ENCODE measurements around the gene SLC35F3.

The SLC35F3 gene

DNA sequence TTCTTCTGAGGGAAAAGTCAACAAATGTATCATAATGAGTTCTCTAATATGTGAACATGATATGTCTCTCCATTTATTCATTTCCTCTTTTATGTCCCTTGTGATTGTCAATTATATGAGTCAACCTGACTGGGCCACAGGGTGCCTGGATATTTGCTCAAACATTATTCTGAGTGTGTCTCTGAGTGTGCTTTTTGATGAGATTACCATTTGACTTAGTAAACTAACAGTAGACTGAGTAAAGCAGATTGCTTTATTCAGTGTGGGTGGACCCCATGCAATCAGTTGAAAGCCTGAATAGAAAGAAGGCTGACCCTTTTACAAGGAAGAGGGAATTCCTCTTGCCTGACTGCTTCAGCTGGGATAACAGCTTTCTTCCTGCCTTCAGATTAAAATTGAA lies 142.6 kb downstream of the SLC35F3 start:
- DNase-seq = no peak

DNA sequence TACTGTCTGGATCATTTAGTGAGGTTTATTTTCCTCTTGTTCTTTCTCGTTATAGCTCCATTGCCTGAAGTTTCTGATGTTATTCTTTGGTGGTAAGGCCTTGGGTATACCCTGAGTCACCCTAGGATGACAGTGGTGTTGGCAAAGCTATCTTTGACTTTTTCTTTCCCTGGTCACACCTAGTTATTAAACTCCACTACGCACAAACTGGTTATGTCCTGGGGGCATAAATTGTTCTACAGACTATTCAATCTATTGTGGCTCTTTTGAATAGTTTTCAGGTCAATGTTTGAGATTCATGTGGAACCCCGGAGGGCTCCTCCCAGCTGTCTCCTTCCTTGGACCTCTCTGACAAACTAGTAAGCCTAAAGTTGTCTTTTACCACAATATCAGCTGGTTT lies 157.7 kb downstream of the SLC35F3 start:
- DNase-seq = no peak

DNA sequence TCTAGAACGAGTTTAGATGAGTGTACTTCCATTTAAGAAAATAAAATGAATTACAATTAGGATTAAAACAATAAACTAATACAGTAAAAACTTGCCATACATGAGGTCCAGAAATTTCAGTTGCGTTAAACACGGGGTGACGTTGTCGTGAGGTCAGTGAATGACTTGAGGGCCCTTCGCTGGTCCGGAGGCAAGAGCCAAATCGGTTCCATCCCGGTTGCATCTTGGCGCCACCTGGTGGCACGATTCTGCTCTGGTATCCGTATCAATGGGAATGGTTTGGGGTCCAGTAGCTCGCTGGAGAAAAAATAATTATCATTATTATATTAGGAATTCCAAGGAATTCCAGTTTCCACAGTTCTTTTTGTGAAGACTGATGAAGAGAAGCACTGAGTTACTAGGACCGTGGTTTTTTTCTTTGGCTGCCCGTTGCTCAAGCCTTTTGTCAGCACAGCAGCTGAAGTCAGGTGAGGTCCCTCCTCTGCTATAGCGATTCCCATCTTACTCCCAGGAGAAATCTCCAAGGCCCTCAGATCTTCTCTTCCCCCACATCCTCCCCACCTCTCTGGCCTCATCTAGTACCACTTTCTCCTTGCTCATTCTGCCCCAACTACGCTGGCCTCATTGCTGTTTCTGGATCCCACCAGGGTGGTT lies 161.4 kb downstream of the SLC35F3 start:
- DNase-seq = peak; percentile 51

DNA sequence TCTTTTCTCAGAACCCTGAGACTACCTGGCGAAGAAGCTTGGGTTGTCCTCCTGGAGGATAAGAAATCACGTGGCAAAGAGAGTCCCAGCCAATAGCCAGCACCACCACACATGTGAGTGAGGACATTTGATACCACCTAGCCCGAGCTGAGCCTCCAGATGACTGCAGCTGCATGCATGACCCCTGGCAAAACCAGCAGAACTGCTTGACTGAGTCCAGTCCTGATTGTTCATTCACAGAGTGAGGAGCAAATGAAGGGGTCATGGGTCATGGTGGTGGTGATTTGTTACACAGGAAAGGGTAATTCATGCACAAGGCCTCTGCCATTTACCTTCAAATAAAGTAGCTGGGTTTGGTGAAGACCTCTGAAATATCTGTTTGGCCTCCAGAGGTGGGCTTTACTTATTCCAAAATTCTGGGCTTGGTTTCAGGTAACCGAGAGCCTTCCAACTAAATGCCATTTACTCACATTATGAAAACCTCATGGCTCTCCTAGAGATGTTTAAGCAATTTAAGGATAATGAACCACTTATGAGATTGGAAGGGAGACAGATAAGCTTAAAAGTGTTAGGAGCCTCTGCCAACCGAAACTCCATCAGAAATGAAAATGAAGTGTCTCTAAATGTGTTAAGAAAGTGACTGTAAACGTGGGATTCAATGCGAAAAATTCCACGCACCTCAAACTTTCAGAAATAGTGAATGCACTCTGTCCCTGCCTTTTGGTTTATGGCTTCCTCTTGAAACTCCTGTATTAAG lies 163.3 kb downstream of the SLC35F3 start:
- no peak for DNase-seq

DNA sequence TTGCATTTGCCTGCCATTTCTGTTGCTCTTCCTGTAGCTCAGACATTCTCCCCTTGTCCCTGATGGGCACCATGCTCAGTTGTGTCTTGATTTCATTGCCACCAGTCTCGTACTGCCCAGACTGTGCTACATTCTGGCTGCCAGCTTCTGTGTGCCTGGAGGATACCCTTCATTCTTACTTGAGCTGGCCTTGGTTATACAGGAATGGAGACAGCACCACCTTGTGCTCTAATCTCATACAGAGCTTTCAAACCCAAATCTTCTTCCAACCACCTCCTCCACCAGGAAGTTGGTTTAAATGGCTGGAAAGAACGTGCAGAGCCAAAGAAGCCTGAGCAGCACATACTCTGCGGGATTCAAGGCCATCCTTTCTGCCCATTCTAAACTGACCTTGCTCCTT lies 165.3 kb downstream of the SLC35F3 start:
- no peak for DNase-seq

DNA sequence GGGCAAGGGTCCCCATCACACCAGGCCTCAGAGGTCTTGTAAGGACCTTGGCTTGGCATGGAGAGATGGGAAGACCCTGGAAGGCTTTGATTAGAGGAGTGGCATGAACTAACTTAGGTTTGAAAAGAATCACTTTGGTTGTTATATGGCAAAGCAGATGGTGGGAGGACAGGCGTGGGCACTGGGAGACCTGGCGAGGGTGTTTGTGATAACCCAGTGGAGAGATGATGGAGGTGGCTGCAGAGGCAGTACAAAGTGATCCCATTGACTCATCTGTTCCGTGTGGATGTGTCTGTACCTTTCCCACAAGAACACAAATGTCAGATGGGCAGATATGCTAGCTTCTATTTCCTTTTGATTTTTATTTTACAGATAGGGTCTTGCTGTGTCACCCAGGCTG lies 168.3 kb downstream of the SLC35F3 start:
- DNase-seq = no peak

DNA sequence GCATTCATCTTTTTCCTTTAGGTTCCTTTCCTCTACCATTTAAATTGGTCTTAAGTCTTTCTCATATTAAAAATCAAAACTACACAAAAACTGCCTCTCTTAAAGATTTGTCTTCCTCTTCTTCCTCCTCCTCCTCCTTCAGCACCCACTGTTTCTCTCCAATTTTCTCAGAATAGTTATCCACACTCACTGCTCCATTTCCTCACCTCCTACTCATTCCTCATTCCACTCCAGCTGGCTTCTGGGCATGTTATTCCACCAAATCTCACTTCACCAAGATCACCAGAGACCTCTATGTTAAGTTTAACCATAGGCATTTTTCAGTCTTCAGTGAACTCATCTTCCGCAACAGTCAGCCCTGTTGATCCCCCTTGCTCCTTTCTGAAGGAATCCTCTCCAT lies 173.7 kb downstream of the SLC35F3 start:
- no peak for DNase-seq

DNA sequence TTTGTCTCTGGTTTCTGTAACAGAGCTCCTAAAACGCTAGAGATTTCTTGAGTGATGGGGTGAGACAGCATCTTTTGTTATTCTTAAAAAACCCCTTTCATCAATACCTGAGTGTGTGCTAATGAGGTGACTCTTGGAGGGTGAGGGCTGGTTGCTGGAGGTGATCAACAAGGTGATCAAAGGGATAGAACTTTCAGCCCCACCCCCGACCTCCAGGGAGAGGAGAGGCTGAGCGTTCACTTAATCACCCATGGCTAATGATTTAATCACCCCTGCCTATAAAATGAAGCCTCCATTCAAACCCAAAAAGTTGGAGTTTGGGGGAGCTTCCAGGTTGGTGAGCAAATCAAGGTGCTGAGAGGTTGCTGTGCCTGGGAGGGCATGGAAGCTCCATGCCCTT lies 175.4 kb downstream of the SLC35F3 start:
- no peak for DNase-seq

DNA sequence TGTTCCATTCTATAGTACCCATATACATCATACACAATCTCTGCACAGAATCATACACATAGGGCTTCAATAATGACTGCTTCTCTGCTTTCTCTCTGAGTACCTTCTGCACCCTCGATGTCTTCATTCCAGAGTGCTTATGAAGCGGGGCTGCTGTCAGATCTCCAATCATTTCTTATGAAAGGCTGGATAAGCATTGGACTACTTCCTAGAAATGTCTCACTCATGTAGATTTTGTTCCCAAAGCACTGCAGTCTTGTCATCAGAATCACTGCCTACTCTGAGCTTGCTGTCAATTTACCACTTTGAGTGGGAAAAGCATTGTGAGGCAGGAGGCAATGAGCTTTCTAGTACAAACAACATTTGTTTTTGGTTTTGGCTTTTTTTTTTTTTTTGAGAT lies 179.0 kb downstream of the SLC35F3 start:
- no peak for DNase-seq

DNA sequence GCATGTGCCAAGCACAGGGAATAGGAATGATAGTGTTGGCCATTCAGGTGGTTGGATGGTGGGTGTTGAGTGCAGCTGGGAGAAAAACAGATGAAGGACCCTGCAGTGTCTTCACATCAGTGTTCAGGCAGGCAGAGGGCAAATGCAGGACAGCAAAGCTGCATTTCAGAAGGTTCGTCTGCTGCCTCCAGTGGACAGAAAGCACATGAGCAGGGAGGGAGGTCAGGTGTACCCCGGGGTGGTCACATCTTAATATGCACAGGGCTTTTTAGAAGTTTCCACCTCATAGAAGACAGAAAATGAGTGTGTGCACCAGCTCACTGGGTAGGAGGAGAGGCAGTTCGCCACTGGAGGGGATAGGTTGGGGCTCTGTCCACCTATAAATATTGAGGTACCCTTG lies 184.9 kb downstream of the SLC35F3 start:
- no peak for DNase-seq

DNA sequence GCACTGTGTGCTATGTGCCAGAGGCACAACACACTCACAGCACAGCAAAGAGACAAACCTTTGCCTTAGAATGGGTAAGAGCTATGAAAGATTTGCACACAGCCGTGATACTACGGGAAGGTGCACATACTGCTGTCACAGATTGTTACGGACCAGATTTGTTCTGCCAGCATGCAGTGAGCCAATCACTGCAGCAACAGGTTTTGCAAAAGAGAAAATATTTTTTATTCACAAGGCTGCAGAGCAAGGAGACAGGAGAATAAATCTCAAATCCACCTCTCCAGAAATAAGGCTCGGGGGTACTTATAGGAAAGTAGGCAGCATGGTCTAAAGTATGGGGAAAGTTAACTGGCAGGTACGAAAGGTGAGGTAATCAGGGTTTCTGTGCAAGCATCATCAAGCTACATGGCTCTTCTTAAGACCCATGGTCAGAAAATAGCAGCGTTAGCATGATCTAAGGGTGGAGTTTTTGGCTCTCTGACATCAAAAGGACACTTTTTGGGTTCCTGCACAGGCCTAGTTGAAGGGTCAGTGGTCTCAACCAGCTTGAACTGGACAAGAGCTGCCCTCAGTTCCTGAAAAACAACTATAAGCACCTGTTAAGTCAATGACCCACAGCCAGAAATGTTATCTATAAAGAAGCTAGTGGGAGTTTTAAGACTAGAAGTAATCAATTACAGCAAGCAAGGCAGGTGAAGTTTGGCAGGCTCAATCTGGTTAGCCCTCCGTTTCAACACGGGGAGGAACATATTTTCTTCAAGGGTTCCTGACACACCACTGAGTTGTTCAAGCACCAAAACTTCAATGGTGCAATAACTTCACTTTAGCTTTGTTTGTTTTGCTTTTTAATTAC lies 186.0 kb downstream of the SLC35F3 start:
- no peak for DNase-seq

DNA sequence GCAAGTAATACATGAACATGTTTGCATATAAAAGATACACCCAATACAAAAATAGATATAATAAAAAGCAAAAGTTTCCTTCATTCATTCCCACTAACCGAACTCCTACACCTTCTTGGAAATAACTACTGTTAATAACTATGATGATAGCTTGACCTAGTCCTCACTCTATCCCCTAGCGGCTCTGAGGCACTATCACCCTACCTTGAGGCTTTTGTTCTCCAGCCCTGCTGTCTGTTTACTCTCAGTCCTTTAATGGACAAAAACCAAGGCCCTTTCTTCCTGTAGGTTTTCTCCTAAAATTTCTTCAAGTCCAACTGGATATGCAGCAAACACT lies 186.6 kb downstream of the SLC35F3 start:
- no peak for DNase-seq

DNA sequence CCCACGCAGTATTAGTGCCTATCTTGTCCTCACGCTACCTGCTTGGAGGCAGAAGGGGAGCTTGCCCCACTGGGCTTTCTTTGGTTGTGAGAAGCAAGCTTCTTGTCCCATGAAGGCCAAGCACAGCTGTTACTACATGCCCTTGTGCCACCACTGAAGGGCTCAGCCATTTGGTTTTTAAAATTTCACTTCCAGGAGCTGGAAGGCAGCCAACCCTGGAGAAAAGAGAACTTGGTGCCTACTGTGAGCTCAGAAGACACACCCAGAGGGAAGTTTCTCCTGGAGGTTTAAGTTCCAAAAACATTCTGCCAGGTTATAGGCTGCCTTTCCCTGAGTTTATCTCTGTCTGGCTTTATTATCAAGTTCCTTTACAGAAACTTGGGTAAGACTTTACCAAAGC lies 187.4 kb downstream of the SLC35F3 start:
- no peak for DNase-seq

DNA sequence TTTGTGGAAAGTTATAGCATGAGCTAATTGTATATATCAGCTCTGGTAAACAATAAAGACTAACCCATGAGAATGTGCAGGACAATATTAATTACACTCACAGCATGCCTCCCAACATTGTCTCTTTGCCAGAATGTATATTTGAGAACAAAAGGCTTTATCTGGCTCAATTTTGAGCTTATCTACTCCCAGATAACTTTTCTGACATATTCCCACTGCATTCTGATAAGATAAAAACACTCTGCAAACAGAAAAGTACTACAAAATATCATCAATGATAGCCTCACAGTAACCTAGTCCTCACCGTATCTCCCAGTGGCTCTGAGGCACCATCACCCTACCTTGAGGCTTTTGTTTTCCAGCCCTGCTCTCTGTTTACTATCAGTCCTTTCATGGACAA lies 188.6 kb downstream of the SLC35F3 start:
- DNase-seq = no peak

DNA sequence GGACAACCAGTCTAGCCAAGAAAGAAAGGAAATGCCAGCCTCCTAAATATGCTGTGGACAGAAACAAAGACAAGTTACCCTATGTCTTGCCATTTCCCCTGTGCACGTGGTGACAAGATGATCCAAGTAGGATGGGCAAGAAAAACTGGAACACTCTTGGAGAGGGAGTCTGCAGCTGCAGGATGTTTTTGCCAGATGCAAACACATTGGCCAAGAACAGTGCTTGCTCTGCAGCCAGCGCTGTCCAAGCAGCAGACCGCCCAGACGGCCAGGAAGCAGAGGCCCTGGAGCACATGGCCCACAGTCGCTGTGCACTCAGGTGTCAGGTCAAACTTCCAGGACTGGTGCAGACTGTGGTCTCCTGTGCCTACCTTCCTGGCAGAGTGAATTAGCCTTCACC lies 189.3 kb downstream of the SLC35F3 start:
- DNase-seq = no peak

DNA sequence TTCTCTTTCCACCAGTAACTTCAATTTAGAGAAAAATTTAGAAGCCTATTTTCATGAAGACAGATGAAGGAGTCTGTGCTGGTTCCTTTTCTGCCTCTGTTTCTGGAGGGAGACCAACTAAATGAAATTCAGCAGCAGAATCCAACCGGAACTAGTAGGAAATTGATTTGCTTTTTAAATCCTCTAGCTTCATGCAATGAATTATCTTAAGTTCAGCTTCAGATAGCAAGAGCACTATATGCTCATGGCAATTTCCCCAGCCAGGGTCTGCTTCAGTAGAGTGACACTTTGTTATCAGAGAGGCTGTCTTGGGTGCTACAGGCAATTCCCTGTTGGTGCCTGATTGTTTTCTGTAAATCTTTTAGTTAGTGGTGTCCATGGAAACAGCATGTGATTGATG lies 189.7 kb downstream of the SLC35F3 start:
- DNase-seq = no peak

DNA sequence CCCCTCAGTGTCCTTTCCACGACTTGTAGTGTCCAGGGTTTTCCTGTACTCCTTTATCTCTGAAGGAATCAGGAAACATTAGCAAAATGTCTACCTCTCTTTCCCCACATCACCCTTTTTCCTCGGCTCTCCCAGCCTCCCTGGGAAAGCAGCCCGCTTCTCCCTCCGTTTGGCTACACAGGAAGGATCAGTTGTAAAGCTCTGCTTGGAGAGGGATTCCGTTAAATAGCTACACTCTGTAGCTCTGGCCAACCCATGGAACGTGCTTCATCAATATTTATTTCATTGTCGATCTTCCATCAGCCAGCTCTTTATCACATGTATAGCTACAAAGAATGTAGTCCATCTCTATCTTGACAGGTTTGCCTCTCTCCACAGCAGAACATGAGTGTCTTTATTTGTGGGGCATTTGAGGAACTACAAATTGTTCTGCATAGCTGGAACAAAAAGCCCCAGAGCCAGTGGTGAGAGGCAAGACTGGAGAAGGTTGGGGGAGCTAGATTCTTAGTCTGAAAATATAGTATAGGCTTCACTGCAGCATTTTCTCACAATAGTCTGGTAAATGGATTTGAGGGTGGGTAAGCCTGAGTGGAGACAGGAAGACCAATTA lies 191.8 kb downstream of the SLC35F3 start:
- no peak for DNase-seq

DNA sequence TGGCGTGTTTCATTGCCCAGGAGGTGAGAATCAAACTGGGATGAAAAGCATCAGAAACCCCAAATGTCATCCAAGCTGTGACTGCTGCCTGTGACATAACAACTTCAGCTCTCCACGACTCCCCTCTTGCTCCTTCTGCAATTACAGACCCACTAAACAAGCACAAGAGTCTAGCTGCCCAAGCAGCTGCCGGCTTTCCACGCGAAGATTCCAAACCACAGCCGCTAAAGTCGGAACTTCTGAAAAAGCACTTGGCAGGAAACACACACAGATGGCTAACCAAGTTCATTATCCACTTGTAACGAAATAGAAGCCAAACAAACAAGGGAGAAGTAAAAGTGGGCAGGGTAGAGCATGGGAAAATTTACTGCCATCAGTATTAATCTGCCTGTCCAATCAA lies 198.1 kb downstream of the SLC35F3 start:
- no peak for DNase-seq

DNA sequence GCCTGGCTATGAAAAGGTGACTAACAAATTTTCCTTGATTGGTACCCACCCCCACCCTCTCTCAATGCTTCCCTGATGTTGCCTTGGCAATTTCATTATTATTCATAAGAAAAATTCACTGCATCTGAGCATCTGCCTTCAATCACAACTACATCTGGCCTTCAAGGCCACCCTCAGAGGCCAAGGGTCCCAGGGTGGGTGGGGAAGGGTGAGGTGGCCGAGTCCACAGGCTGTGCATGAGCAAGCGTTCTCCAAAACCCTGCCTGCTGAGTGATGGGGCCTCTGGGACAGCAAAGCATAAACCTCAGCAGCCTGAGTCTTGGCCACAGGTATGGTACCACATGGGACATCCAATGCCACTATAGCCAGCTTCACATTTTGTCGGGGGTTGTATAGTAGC lies 198.7 kb downstream of the SLC35F3 start:
- no peak for DNase-seq

DNA sequence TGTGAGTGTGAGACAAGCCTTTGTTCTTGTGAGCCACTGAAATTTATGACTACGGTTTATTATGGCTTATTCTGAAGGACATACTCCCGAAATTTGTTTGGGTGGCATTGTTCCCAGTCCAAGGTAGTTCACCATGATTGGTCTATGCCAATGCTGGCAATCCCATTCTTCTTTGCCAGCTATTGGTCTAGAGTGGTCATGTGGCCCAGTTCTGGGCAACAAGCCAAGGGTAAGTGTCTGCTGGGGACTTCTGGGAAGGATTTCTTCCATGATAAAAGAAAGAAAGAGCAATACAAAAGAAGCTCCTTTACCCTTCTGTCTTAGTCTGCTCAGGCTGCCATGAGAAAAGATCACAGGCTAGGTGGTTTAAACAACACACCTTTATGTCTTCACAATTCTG lies 201.6 kb downstream of the SLC35F3 start:
- no peak for DNase-seq

DNA sequence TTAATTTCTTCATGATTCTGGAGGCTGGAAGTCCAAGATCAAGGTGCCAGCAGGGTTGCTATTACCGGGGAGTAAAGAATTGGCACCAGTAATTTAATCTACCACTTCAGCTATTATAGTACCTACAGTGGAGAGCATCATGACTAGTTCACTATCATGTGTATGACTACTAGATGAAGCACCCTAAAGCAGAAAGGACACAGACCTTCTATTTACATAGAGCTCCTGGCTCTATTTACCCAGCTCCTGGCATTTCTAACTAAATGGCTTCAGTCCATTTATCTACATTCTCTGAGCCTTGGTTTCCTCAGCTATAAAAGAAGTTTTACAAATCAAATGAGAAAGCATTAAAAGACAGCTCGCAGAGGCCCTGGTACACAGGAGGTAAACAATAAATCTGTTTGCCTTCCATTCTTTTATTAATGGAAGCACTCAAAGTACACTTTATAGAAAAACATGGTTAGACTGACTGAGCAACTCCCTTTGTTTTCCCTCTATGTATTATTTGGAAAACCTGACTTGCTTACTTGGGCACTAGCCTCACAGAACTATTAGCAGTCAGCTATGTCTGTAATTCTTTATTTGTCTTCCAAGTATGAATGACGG lies 203.0 kb downstream of the SLC35F3 start:
- no peak for DNase-seq

DNA sequence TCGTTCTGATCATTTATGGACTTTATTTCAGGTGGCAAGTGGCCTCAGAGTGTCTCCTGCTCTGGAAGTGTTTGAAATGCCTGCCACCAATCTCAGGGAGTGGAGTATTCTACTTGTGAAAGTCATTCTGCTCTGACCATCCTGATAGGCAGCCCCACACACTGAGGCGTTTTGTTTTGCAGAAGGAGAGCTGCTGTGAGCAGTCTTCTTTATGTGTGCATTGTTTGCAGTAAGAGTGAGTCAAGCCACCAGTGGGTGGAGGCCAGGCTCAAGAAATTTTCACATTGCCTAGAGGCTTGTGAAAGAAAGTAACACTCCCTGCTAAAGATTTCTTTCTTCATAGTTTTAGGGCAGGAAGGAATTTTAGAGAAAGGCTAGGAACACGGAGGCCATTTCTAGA lies 204.4 kb downstream of the SLC35F3 start:
- DNase-seq = no peak

DNA sequence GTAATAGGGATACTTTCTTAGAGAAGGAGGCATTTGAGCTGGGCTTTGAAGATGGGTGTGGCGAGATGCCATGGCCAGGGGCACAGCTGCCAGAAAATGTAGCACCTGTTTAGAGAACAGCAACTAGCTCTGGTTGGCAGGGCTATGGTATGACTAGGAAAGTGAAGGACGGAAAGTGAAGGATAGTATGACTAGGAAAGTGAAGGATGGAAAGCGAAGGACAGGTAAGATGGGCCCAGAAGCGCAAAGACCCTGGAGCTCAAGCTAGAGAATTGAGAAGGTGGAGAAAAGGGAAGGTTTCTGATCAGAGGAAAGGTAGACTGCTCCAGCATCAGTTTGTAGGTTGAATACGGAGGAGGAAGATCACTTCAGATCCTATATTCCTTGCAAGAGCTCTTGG lies 205.4 kb downstream of the SLC35F3 start:
- no peak for DNase-seq
